B cell (primary cell): ENCODE results near the gene HSCB. TPM values are rescaled to one million over a fixed set of nuclear protein-coding genes. Genes with fewer than 3 reads are reported as not detected.

Source experiments
- ATAC-seq: fragments of 200-7000 bp; cut with Tn5 transposase; one replicate; pipeline ENCODE4 v1.10.0; 2021; ENCODE audit warnings: low read depth, mild to moderate bottlenecking, moderate number of reproducible peaks, moderate library complexity
- CTCF ChIA-PET: fragments of 350-600 bp; sonication (Branson Sonifier 250); formaldehyde crosslinking; loops from one replicate; lab custom pipeline; 2021; ENCODE audit warnings: antibody characterized with exemption, inconsistent platforms; lab: Charles Lee
- POLR2A ChIA-PET: fragments of 350-600 bp; sonication (Branson Sonifier 250); formaldehyde crosslinking; loops from one replicate; lab custom pipeline; 2021; ENCODE audit warnings: antibody characterized with exemption; lab: Charles Lee
- DNase-seq: peaks from one replicate; pipeline ENCODE4 v3.0.0; 2013
- H2AFZ ChIP-seq: 2 replicates; pipeline ENCODE4 v1.6.1; 2012; ENCODE audit warnings: mild to moderate bottlenecking, low read depth, low read length; ENCODE audit not compliant: insufficient read depth, poor library complexity, severe bottlenecking
- H3K27ac ChIP-seq, 2 donors: 1 replicate in 1 of 2; 2 replicates in 1 of 2; pipeline ENCODE4 v1.5.1; 2012 to 2013; ENCODE audit warnings: low read length in 2 of 2, mild to moderate bottlenecking in 2 of 2, moderate library complexity in 1 of 2
- H3K27me3 ChIP-seq, 4 experiments: fragments of 200-600 bp in 1 of 4; sonication (generic) in 1 of 4; replicated peaks in 1 of 4; 1 replicate in 2 of 4; 2 replicates in 2 of 4; pipeline versions ENCODE4 v1.6.1 to v1.7.0; 2013 to 2016; ENCODE audit warnings: low read length in 3 of 4, mild to moderate bottlenecking in 2 of 4, mixed read lengths in 1 of 4, moderate library complexity in 1 of 4; ENCODE audit not compliant: insufficient read depth in 4 of 4, control insufficient read depth in 3 of 4; ENCODE audit errors: control extremely low read depth in 1 of 4
- H3K36me3 ChIP-seq, 2 experiments: replicated peaks in 1 of 2; 1 replicate in 1 of 2; 2 replicates in 1 of 2; pipeline versions ENCODE4 v1.6.1 to v1.7.1; 2013; ENCODE audit warnings: low read length in 1 of 2; ENCODE audit not compliant: insufficient read depth in 2 of 2, control insufficient read depth in 1 of 2; ENCODE audit errors: control extremely low read depth in 1 of 2, extremely low read depth in 1 of 2
- H3K4me1 ChIP-seq, 2 donors: fragments of 200-600 bp in 1 of 2; sonication (generic) in 1 of 2; 1 replicate in 1 of 2; 2 replicates in 1 of 2; pipeline versions ENCODE4 v1.5.1 to v1.6.1; 2013 to 2017; ENCODE audit warnings: low read length in 2 of 2; ENCODE audit not compliant: control insufficient read depth in 2 of 2, insufficient read depth in 2 of 2
- H3K4me2 ChIP-seq: replicated peaks from 2 replicates; pipeline ENCODE3; 2012; ENCODE audit warnings: mild to moderate bottlenecking, low read depth, low read length; ENCODE audit not compliant: poor library complexity, severe bottlenecking
- H3K4me3 ChIP-seq, 5 experiments: fragments of 200-600 bp in 1 of 5; sonication (generic) in 1 of 5; 1 replicate in 3 of 5; 2 replicates in 2 of 5; pipeline versions ENCODE4 v1.5.1 to v1.7.0; 2011 to 2016; ENCODE audit warnings: low read length in 4 of 5, mild to moderate bottlenecking in 4 of 5, low read depth in 2 of 5, control low read depth in 1 of 5, moderate library complexity in 1 of 5; ENCODE audit not compliant: insufficient read depth in 1 of 5; ENCODE audit errors: control extremely low read depth in 1 of 5, extremely low read depth in 1 of 5
- H3K79me2 ChIP-seq: fragments of 200-600 bp; sonication (generic); one replicate; pipeline ENCODE4 v1.6.0; 2016; ENCODE audit warnings: low read length; ENCODE audit not compliant: control insufficient read depth, insufficient read depth
- H3K9ac ChIP-seq: fragments of 200-600 bp; sonication (generic); 2 replicates; pipeline ENCODE4 v1.6.1; 2017; ENCODE audit warnings: mild to moderate bottlenecking, low read length, moderate library complexity
- H3K9me3 ChIP-seq, 3 donors: one replicate each; pipeline versions ENCODE4 v1.6.1 to v1.7.1; 2013; ENCODE audit warnings: low read length in 2 of 3; ENCODE audit not compliant: control insufficient read depth in 2 of 3, insufficient read depth in 1 of 3; ENCODE audit errors: control extremely low read depth in 1 of 3
- H4K20me1 ChIP-seq: 2 replicates; pipeline ENCODE4 v1.6.0; 2012; ENCODE audit warnings: mild to moderate bottlenecking, low read length; ENCODE audit not compliant: insufficient read depth, control insufficient read depth, poor library complexity, severe bottlenecking
- H3K27ac Mint-ChIP-seq: one replicate; pipeline ENCODE4 v1.8.0; 2021; ENCODE audit warnings: mixed read lengths
- H3K27me3 Mint-ChIP-seq: one replicate; pipeline ENCODE4 v1.8.0; 2021; ENCODE audit warnings: mixed read lengths
- H3K4me1 Mint-ChIP-seq: one replicate; pipeline ENCODE4 v1.8.0; 2021; ENCODE audit warnings: mixed read lengths
- H3K4me3 Mint-ChIP-seq: one replicate; pipeline ENCODE4 v1.8.0; 2021; ENCODE audit warnings: mixed read lengths
- H3K9me3 Mint-ChIP-seq: one replicate; pipeline ENCODE4 v1.8.0; 2022; ENCODE audit warnings: mixed read lengths; ENCODE audit not compliant: insufficient read depth
- CTCF ChIP-seq: fragments of 200-600 bp; IDR thresholded peaks from one replicate; pipeline ENCODE4 v1.8.0; 2022; ENCODE audit warnings: antibody characterized with exemption, mild to moderate bottlenecking
- EZH2 ChIP-seq: IDR thresholded peaks from 2 replicates; pipeline ENCODE4 v1.6.1; 2012; ENCODE audit warnings: borderline replicate concordance, low read depth, mild to moderate bottlenecking, moderate library complexity, low read length; ENCODE audit not compliant: insufficient read depth, poor library complexity, severe bottlenecking
- WGBS: methylation state at CpG from one replicate; pipeline ENCODE4 v1.1.5; 2013; ENCODE audit warnings: missing lambda C conversion rate; ENCODE audit not compliant: insufficient coverage; 5-methylcytosine and 5-hydroxymethylcytosine counted together
- intact Hi-C: fragments of 100-400 bp; cut with micrococcal nuclease; formaldehyde crosslinking; loops from one replicate; pipeline ENCODE4 v1.10.0; 2022
- polyA plus RNA-seq: library from polyadenylated mRNA; depleted of rRNA; stranded (reverse); fragments of >200 nt; gene quantifications from 2 replicates; pipeline ENCODE4 v1.2.3, GENCODE V29; 2012
- total RNA-seq, 2 donors: library from RNA; stranded (reverse); fragments of 120-200 nt in 1 of 2; gene quantifications; 1 replicate in 1 of 2; 2 replicates in 1 of 2; pipeline versions ENCODE4 v1.2.3 to v1.2.4, GENCODE V29; 2013 to 2022

Gene HSCB
- total and polyA plus RNA-seq, 2 donors (not counting 1 experiment from before 2014, with no cell fraction given) = 12.8 to 18.3 TPM

DNA sequence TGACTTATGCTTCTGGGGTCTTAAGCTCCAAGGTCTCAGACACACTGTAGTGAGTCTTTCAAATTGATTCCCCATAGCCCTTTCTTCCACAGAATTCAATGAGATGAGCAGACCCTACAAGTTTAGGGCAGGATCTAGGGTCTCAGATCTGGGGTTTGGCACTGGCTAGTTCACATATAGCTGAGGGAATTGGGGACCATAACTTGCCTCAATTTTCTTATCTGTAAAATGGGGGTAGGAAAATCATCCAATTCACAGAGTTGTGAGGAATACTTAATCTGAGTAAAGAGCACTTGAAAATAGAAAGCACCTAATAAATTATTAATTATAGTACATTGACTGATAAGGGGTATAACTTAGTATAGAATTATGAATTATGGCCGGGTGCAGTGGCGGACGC, 24.8 kb downstream of the HSCB start:
- Histone ChIP-seq H3K4me2 (no peak overlapping the region), H3K4me3 (no peak overlapping the region), H3K36me3 (no peaks in the 10 kb centered on the region), H3K9me3 (no peaks in the 10 kb centered on the region), H3K4me1 (no peaks in the 10 kb centered on the region), H3K27me3 (no peaks in the 10 kb centered on the region), H3K79me2 (no peaks in the 10 kb centered on the region), H4K20me1 (no peaks in the 10 kb centered on the region), H2AFZ (no peak overlapping the region), H3K27ac (no peak overlapping the region), H3K9ac (no peak overlapping the region)
- intact Hi-C loops = no loop called here
- ChIA-PET CTCF (interaction anchor here (0.7 kb wide), 1 partner anchor 23 kb away, joined by 3 read pairs; no protein-coding TSS in a partner anchor), POLR2A (no interaction called here)
- no peak for ATAC-seq
- Mint-ChIP-seq H3K27me3 (no peaks in the 10 kb centered on the region), H3K9me3 (no peaks in the 10 kb centered on the region), H3K4me1 (peaks cover 2% of the 10 kb centered on the region), H3K27ac (no peak overlapping the region), H3K4me3 (no peak overlapping the region)
- no peak for DNase-seq
- WGBS = 100% methylated on average over 3 of the region's 3 CpGs
- TF ChIP-seq EZH2 = no peak
- TF ChIP-seq CTCF = no peak

DNA sequence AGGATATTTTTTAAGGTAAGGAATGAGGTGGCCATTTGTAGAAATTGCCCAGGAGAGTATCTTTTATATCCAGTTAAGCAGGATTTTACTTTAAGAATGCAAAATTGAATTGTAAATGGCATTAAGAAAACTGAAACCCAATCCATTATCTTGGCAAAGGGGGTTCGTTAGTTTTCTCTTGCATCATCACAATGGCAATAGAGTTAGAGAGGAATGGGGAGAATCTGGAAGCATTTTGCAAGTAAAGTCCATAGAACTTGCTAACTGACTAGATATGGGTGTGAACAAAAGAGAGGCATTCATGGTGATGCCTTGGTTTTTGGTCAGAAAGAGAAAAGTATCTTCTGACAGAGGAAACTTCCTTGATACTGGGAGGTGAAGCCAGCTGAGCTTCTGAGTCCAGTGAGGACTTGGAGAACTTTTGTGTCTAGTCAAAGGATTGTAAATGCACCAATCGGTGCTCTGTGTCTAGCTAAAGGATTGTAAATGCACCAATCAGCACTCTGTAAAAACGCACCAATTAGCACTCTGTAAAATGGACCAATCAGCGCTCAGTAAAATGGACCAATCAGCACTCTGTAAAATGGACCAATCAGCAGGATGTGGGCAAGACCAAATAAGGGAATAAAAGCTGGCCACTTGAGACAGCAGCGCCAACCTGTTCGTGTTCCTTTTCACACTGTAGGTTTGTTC, 27.0 kb downstream of the HSCB start:
- Histone ChIP-seq H3K36me3 (no peaks in the 10 kb centered on the region), H4K20me1 (peaks cover 8% of the 10 kb centered on the region), H3K9me3 (no peaks in the 10 kb centered on the region), H2AFZ (no peak overlapping the region), H3K4me3 (no peak overlapping the region), H3K9ac (no peak overlapping the region), H3K27me3 (no peaks in the 10 kb centered on the region), H3K4me2 (no peak overlapping the region), H3K79me2 (peaks cover 8% of the 10 kb centered on the region), H3K27ac (no peak overlapping the region), H3K4me1 (peaks cover 6 to 11% of the 10 kb centered on the region in 2 donors)
- Mint-ChIP-seq H3K4me1 (peaks cover 8% of the 10 kb centered on the region), H3K27me3 (no peaks in the 10 kb centered on the region), H3K4me3 (no peak overlapping the region), H3K9me3 (no peaks in the 10 kb centered on the region), H3K27ac (no peak overlapping the region)
- intact Hi-C loops = no loop called here
- ATAC-seq = no peak
- CTCF ChIA-PET = no interaction called here
- TF ChIP-seq EZH2 (no peak), CTCF (no peak)
- DNase-seq = no peak
- POLR2A ChIA-PET = no interaction called here
- 98% methylated on average over 5 of the region's 6 CpGs for WGBS
